Nephron (organoid): ENCODE measurements around the gene CHST3.

Experiments used
- H3K27ac Mint-ChIP-seq, 3 experiments: 2 replicates each; pipeline ENCODE4 v1.8.0; 2020; ENCODE audit warnings: mixed read lengths in 3 of 3, mild to moderate bottlenecking in 2 of 3, moderate library complexity in 1 of 3
- H3K27me3 Mint-ChIP-seq: 2 replicates; pipeline ENCODE4 v1.8.0; 2021; ENCODE audit warnings: low read depth, mild to moderate bottlenecking, moderate library complexity, mixed read lengths
- H3K36me3 Mint-ChIP-seq: 2 replicates; pipeline ENCODE4 v1.8.0; 2020; ENCODE audit warnings: low read depth, mixed read lengths
- H3K4me1 Mint-ChIP-seq: 2 replicates; pipeline ENCODE4 v1.8.0; 2020; ENCODE audit warnings: mixed read lengths
- H3K4me3 Mint-ChIP-seq, 3 experiments: 2 replicates each; pipeline ENCODE4 v1.8.0; 2020; ENCODE audit warnings: mild to moderate bottlenecking in 3 of 3, mixed read lengths in 3 of 3, moderate library complexity in 2 of 3
- H3K9me3 Mint-ChIP-seq: 2 replicates; pipeline ENCODE4 v1.8.0; 2020; ENCODE audit warnings: mixed read lengths
- CTCF ChIP-seq, 3 experiments: fragments of 200-600 bp; sonication (generic); IDR thresholded peaks; one replicate each; pipeline ENCODE4 v1.5.0; 2021; ENCODE audit warnings: antibody characterized with exemption in 3 of 3; ENCODE audit not compliant: unreplicated experiment in 3 of 3

CHST3 gene

GRCh38 chr10:71998119-71998839 lies 34.1 kb downstream of the CHST3 start:
- peak overlapping the region; percentile 91 to 98 (median 93) for H3K27ac Mint-ChIP-seq
- H3K4me3 Mint-ChIP-seq: peak overlapping the region in 1 of 3 experiments; percentile 65
- TF ChIP-seq CTCF (IDR thresholded peaks at IDR 0.05; ENCODE audit: unreplicated experiment in 3 of 3): no peak
- no peaks in the 10 kb centered on the region for H3K27me3 Mint-ChIP-seq
- peaks cover 60% of the 10 kb centered on the region for H3K4me1 Mint-ChIP-seq
- H3K36me3 Mint-ChIP-seq: no peaks in the 10 kb centered on the region
- no peaks in the 10 kb centered on the region for H3K9me3 Mint-ChIP-seq

- Mint-ChIP-seq H3K4me1 (peaks cover 60% of the 10 kb centered on the region), H3K36me3 (no peaks in the 10 kb centered on the region)
Observed at GRCh38 chr10:71998840-71999194, 34.6 kb downstream of the CHST3 start.

GRCh38 chr10:71999360-72000072 lies 35.3 kb downstream of the CHST3 start:
- H3K27me3 Mint-ChIP-seq: no peaks in the 10 kb centered on the region
- peak overlapping the region; percentile 91 to 98 (median 93) for H3K27ac Mint-ChIP-seq

More at GRCh38 chr10:71998840-71999194, 34.6 kb downstream of the CHST3 start:
- H3K9me3 Mint-ChIP-seq: no peaks in the 10 kb centered on the region
- H3K27me3 Mint-ChIP-seq: no peaks in the 10 kb centered on the region
- H3K4me3 Mint-ChIP-seq: peak overlapping the region in 2 of 3 experiments; percentile 34 to 65
- H3K27ac Mint-ChIP-seq: peak overlapping the region; percentile 91 to 98 (median 93)
- no peak for TF ChIP-seq CTCF (IDR thresholded peaks at IDR 0.05; ENCODE audit: unreplicated experiment in 3 of 3)

GRCh38 chr10:72000073-72001032 lies 36.2 kb downstream of the CHST3 start:
- no peaks in the 10 kb centered on the region for H3K36me3 Mint-ChIP-seq
- peak overlapping the region in 2 of 3 experiments; percentile 50 to 55 for H3K4me3 Mint-ChIP-seq
- H3K27me3 Mint-ChIP-seq: no peaks in the 10 kb centered on the region
- H3K9me3 Mint-ChIP-seq: no peaks in the 10 kb centered on the region
- peak overlapping the region; percentile 91 to 98 (median 93) for H3K27ac Mint-ChIP-seq
- peaks cover 67% of the 10 kb centered on the region for H3K4me1 Mint-ChIP-seq
- no peak for TF ChIP-seq CTCF (IDR thresholded peaks at IDR 0.05; ENCODE audit: unreplicated experiment in 3 of 3)

More at GRCh38 chr10:71999360-72000072, 35.3 kb downstream of the CHST3 start:
- H3K36me3 Mint-ChIP-seq: no peaks in the 10 kb centered on the region
- TF ChIP-seq CTCF (IDR thresholded peaks at IDR 0.05; ENCODE audit: unreplicated experiment in 3 of 3): no peak
- H3K4me1 Mint-ChIP-seq: peaks cover 65% of the 10 kb centered on the region
- H3K4me3 Mint-ChIP-seq: peak overlapping the region; percentile 42 to 61 (median 60)
- H3K9me3 Mint-ChIP-seq: no peaks in the 10 kb centered on the region

- Mint-ChIP-seq H3K27me3 (no peaks in the 10 kb centered on the region), H3K4me1 (peaks cover 60% of the 10 kb centered on the region), H3K27ac (peak overlapping the region; percentile 91 to 98 (median 93)), H3K9me3 (no peaks in the 10 kb centered on the region), H3K36me3 (no peaks in the 10 kb centered on the region), H3K4me3 (no peak overlapping the region)
- no peak for TF ChIP-seq CTCF (IDR thresholded peaks at IDR 0.05; ENCODE audit: unreplicated experiment in 3 of 3)
Observed at GRCh38 chr10:72001033-72001395, 36.8 kb downstream of the CHST3 start.
